Right ventricle myocardium inferior (tissue), 1 donor: ENCODE results near the gene SCARB2. TPM values are rescaled to one million over a fixed set of nuclear protein-coding genes. Genes with fewer than 3 reads are reported as not detected.

Source experiments
- ATAC-seq: fragments of 200-7000 bp; cut with Tn5 transposase; one replicate; pipeline ENCODE4 v1.9.1; 2020; ENCODE audit warnings: mild to moderate bottlenecking, moderate library complexity
- DNase-seq: peaks from one replicate; pipeline ENCODE4 v3.0.0; 2021; ENCODE audit errors: missing footprints
- intact Hi-C: fragments of 100-400 bp; cut with DNase I; formaldehyde crosslinking; loops from one replicate; pipeline ENCODE4 v1.11.0; 2022
- total RNA-seq: library from RNA; stranded (reverse); fragmentation: NEBNext Ultra II Directional; extraction: Animal tissue kit (Norgen Biotek cat#: 25700); gene quantifications from one replicate; pipeline ENCODE4 v1.2.1, GENCODE V29; 2021
- donor health status: DM: no; HTN: yes; CAD: no; lungs with severe emphysema.

SCARB2 gene
- total RNA-seq, 1 donor from 2014 or later: 102 TPM

- DNase-seq: peak; percentile 90
- intact Hi-C loops: loop anchor here (2.0 to 10.0 kb wide), 3 partner anchors 75 to 245 kb away; partner anchors contain the start of genes CCDC158 and FAM47E
- peak; percentile 82 for ATAC-seq
Observed at GRCh38 chr4:76179398-76180318, 34.0 kb downstream of the SCARB2 start.

DNA sequence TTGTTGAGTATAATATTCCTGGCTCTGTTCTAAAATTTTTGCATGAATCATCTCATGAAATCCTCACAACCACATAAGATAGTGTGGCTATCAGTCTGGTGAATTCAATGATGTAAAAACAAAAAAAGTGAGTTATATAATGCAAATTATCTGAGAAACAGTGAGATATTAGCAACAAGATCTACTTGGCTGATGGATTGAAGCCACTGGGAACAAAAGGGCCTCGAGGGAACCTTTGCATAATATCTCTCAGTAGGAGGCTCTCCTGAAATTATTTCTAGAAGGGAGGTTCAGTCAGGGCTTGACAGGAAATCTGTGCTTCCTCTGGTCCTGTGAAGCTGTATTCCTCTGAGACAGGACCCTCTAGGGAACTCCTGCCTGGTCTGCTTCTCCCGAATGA, 35.3 kb downstream of the SCARB2 start:
- intact Hi-C loops: loop anchor here (1.0 kb wide), 1 partner anchor 35 kb away; the partner anchor contains the start of gene SCARB2
- ATAC-seq: peak; percentile 41
- DNase-seq: no peak

DNA sequence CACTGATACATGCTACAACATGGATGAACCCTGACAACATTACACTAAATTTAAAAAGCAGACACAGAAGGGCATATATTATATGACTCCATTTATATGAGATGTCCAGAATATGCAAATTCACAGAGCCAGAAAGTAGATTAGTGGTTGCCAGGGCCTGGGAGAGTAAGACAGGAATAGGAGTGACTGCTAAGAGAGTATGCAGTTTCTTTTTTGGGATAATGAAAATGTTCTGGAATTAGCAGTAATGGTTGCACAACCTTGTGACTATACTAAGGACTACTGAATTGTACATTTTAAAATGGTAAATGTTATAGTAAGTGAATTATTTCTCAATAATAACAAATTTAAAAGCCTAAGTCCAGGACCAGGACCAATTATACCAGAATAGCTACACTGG, 35.9 kb downstream of the SCARB2 start:
- intact Hi-C loops: loop anchor here (1.0 kb wide), 1 partner anchor 36 kb away; the partner anchor contains the start of gene SCARB2
- no peak for DNase-seq
- no peak for ATAC-seq

- DNase-seq (no peak), ATAC-seq (no peak)
- intact Hi-C loops: no loop called here
Observed at GRCh38 chr4:76175336-76175735, 38.3 kb downstream of the SCARB2 start.

- ATAC-seq: no peak
- DNase-seq: no peak
- intact Hi-C loops: no loop called here
Observed at GRCh38 chr4:76174216-76174615, 39.4 kb downstream of the SCARB2 start.

DNA sequence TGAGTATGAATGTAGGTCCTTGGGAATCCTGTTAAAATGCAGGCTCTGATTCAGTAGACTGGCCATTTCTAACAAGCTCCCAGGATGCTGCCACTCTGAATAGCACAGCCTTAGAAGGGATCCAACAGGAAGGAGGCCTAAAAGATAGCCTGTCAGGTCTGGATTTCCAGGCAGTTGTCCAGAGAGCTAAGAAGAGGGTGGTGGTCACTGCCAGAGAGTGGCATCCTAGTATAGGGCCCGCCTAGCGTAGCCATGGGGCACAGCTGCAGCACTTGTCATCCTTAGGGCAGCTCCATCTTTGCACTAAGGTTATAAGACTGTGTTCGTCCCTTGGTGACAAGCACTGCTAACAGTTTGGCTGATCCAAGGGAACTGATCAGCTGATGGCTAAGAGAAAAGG, 44.9 kb downstream of the SCARB2 start:
- DNase-seq (no peak), ATAC-seq (no peak)
- intact Hi-C loops: no loop called here

DNA sequence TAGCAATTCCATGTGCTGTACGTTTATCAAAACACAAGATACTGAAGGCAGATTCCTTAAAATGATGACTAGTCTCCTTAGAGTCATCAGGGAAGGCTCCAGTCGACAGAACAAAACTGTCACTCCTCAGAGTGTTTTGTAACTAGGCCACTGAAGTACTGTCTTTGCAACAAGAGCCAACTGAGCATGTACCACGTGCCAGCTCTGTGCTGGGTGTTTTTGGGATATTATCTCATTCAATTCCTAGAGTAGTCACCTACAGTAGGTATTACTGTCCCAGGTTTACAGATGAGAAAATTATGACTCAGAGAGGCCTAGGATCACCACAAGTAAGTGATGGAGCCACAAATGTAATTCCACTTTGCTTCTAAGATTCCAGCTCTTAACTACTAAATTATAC, 47.1 kb downstream of the SCARB2 start:
- ATAC-seq: no peak
- intact Hi-C loops: no loop called here
- no peak for DNase-seq

DNA sequence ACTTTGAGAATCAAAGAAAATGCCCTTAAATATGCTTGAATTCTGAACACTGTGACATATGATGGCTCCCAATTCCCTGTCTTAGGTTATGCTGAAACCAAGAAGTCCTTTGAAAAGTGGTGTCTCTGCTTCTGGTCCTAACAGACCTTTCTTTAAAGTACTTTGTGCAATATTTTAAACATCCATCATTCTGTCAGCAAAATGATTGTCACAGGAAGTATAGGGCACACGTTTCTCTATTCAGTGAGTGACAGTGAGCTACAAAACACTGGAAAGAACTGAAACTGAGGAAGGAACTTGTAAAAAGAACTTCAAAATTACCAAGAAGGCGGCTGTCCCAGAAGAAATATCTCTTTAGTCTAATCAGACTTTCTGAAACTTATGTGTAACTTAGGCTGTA, 53.3 kb downstream of the SCARB2 start:
- ATAC-seq: no peak
- intact Hi-C loops: no loop called here
- no peak for DNase-seq

DNA sequence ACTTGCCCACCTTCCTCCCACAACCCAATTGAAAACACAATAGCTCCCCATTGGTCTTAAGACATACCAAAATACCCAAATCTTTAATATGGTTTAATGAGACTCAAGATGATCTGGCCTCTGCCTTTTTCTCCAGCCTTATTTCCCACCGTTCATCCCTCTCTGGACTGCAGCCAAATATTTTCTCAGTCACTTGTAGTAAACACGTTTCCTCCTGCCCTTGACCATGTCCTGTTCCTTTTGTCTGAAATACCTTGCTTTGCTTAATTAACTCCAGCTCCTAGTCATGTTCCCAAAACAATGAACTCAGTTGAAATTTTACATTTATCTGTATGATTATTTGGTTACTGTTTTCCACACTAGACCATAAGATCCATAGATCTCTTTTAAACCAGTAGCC, 57.0 kb downstream of the SCARB2 start:
- intact Hi-C loops: no loop called here
- ATAC-seq: no peak

DNA sequence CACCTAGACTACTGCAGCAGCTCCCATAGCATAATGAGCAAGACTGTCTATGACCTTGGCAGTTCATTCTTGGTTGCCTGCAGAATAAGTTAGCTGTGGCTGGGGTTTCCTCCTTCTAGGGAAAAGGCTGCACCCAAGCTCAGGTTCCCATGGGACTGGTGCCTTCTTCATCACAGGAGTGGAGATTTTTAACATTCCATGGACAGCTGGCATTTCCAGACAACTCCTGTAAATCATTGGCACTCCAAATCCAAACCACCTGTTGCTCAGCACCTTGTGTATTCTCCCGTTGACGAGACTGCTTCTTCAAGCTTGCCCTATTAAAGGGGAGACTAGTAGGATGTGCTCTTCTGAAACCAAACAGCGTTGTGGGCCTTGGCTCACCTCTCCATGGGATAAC, 57.6 kb downstream of the SCARB2 start:
- intact Hi-C loops: no loop called here
- DNase-seq: no peak
- ATAC-seq: no peak

More for the DNA sequence above, 57.0 kb downstream of the SCARB2 start:
- no peak for DNase-seq

DNA sequence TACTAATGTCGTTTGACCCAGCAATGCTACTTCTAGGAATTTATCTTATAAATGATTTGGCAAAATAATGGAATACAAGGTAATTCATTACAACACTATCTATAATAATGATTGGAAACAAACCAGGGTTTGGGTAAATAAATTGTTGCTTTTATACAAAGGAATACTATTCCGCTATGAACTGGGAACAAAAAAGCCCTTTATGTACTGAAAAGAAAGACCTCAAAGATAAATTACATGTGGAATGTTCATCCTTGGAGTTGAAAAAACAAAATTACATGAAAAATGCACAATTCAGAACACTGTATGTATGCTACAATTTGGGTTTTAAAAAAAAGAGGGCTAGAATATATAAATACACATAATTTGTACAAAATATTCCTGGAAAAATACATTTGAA, 60.3 kb downstream of the SCARB2 start:
- DNase-seq (no peak), ATAC-seq (no peak)
- intact Hi-C loops: no loop called here

DNA sequence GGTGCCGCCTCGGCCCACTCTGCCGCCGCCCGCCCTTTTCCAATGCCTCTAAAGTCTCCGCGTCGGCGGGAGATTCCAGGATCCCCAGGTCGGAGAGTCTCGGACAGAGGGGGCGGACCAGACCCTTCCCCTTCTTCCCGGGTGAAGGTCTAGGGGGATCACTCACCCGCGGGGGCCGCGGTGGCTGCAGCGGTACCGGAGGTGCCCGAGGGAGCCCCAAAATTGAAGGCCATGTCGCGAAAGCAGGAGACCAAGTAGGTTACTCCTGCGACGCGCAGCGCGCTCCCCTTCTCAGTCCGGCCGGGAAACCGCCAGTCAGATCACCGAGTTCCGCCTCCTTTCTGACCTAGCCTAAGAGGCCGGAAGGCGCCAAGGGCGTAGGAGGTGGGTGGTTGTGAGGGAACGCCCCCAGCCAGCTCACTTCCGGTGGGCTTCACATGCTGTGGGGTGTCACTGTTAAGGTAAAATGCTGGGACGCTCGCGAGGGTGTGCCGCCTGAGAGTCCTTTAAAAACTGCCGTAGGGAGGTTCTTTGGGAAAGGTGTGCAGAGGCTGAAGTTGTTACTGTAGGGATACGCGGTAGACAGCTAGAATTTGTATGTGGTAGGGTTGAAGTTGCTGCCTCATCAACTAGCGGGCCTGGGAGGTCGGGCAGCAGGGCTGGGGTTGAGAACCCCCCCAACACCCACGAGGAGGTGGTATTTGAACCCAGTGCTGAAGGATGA, 65.3 kb downstream of the SCARB2 start, which contains the start of gene NUP54:
Gene NUP54 (minus strand): TSS at position 256 of the 724 bp plus-strand sequence. CDS start 23 bp downstream, at position 233.
- DNase-seq (peak; percentile 97), ATAC-seq (peak; percentile 99)
- intact Hi-C loops: loop anchor here (1.0 kb wide), 1 partner anchor 65 kb away; the partner anchor contains the start of gene SCARB2

- ATAC-seq (peak; percentile 59), DNase-seq (peak; percentile 74)
- intact Hi-C loops: loop anchor here (1.0 kb wide), 1 partner anchor 66 kb away; the partner anchor contains the start of gene SCARB2
Observed at GRCh38 chr4:76147454-76148141, 66.0 kb downstream of the SCARB2 start.

DNA sequence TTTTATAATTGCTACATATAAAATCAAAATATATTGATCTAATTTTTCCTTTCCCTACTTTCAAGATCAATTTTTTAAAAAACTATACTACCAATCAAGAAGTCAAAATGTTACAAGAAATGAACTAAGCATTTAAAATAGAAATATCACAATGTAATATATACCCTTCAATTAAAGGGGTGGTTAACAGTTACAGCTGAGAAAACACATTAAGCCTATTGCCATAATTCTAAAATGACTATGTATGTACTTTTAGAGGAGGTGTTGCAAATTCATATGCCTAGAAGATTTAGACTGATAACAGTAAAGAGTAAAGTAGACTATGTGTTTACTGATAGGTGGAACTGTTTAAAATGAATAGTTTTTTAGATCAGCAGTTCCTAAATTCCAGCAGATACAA, 69.1 kb downstream of the SCARB2 start:
- intact Hi-C loops: no loop called here
- DNase-seq: no peak
- ATAC-seq: no peak

GRCh38 chr4:76141241-76141640, 72.4 kb downstream of the SCARB2 start:
- no peak for DNase-seq
- no peak for ATAC-seq
- intact Hi-C loops: no loop called here

GRCh38 chr4:76127754-76128153, 85.9 kb downstream of the SCARB2 start:
- ATAC-seq: no peak
- DNase-seq: no peak
- intact Hi-C loops: no loop called here

- DNase-seq: no peak
Observed at GRCh38 chr4:76125816-76126215, 87.8 kb downstream of the SCARB2 start.

GRCh38 chr4:76120199-76120598, 93.4 kb downstream of the SCARB2 start:
- ATAC-seq (no peak), DNase-seq (no peak)
- intact Hi-C loops: no loop called here

More at GRCh38 chr4:76125816-76126215, 87.8 kb downstream of the SCARB2 start:
- ATAC-seq: no peak
- intact Hi-C loops: no loop called here

- no peak for ATAC-seq
- DNase-seq: no peak
- intact Hi-C loops: no loop called here
Observed at GRCh38 chr4:76117536-76117935, 96.1 kb downstream of the SCARB2 start.
